SK-N-SH (cell line): ENCODE data around the gene LRRK2. TPM values are rescaled to one million over a fixed set of nuclear protein-coding genes. Genes with fewer than 3 reads are reported as not detected.

ENCODE experiments used
- CTCF ChIA-PET: fragments of 300-600, 350-600 bp; formaldehyde crosslinking; extraction: SDS; loops from one replicate; lab custom pipeline; 2021; lab: Yijun Ruan, JAX
- POLR2A ChIA-PET: fragments of 350-600 bp; sonication (Branson Sonifier 250); formaldehyde crosslinking; extraction: SDS; loops from one replicate; lab custom pipeline; 2020; ENCODE audit warnings: antibody characterized with exemption, inconsistent platforms; lab: Yijun Ruan, JAX
- DNase-seq: peaks from one replicate; pipeline ENCODE4 v3.0.0; 2012
- H2AFZ ChIP-seq: fragments of 200-600 bp; sonication (generic); 2 replicates; pipeline ENCODE4 v1.8.1; 2016; ENCODE audit warnings: antibody characterized with exemption, mild to moderate bottlenecking, low read depth
- H3F3A ChIP-seq: fragments of 200-600 bp; sonication (generic); replicated peaks from 2 replicates; pipeline ENCODE3; 2016; ENCODE audit warnings: antibody characterized with exemption, mild to moderate bottlenecking; ENCODE audit not compliant: insufficient read depth
- H3K27ac ChIP-seq, 2 experiments: fragments of 200-500 bp in 1 of 2; fragments of 200-600 bp in 1 of 2; sonication (Bioruptor generic) in 1 of 2; sonication (generic), shearing (Covaris generic) in 1 of 2; 2 replicates each; pipeline versions ENCODE4 v1.5.1 to v1.6.1; 2014 to 2016; ENCODE audit warnings: low read depth in 2 of 2, inconsistent platforms in 1 of 2, low read length in 1 of 2, mild to moderate bottlenecking in 1 of 2, mixed read lengths in 1 of 2
- H3K27me3 ChIP-seq: fragments of 200-600 bp; sonication (generic), shearing (Covaris generic); 2 replicates; pipeline ENCODE4 v1.6.1; 2016; ENCODE audit warnings: mixed run types; ENCODE audit not compliant: insufficient read depth
- H3K36me3 ChIP-seq, 2 experiments: fragments of 200-500 bp in 1 of 2; fragments of 200-600 bp in 1 of 2; sonication (Bioruptor generic) in 1 of 2; sonication (generic) in 1 of 2; replicated peaks in 1 of 2; 2 replicates each; pipeline versions ENCODE3 to v1.5.1; 2014 to 2016; ENCODE audit warnings: low read length in 1 of 2, mild to moderate bottlenecking in 1 of 2; ENCODE audit not compliant: insufficient read depth in 2 of 2, control insufficient read depth in 1 of 2
- H3K4me1 ChIP-seq, 2 experiments: fragments of 200-500 bp in 1 of 2; fragments of 200-600 bp in 1 of 2; sonication (Bioruptor generic) in 1 of 2; sonication (generic), shearing (Covaris generic) in 1 of 2; 2 replicates each; pipeline versions ENCODE4 v1.5.1 to v1.6.1; 2014 to 2016; ENCODE audit warnings: low read depth in 1 of 2, low read length in 1 of 2, mixed run types in 1 of 2; ENCODE audit not compliant: insufficient read depth in 2 of 2, control insufficient read depth in 1 of 2
- H3K4me2 ChIP-seq: fragments of 200-600 bp; sonication (generic), shearing (Covaris generic); 2 replicates; pipeline ENCODE4 v1.6.1; 2017; ENCODE audit warnings: mixed run types
- H3K4me3 ChIP-seq, 2 experiments: fragments of 200-500 bp in 1 of 2; fragments of 200-600 bp in 1 of 2; sonication (Bioruptor generic) in 1 of 2; sonication (generic), shearing (Covaris generic) in 1 of 2; 2 replicates each; pipeline versions ENCODE4 v1.5.1 to v1.8.1; 2014 to 2016; ENCODE audit warnings: low read depth in 2 of 2, inconsistent platforms in 1 of 2, low read length in 1 of 2, mild to moderate bottlenecking in 1 of 2, mixed read lengths in 1 of 2, moderate library complexity in 1 of 2
- H3K79me2 ChIP-seq: fragments of 200-600 bp; sonication (generic); 2 replicates; pipeline ENCODE4 v1.8.1; 2017; ENCODE audit warnings: mild to moderate bottlenecking; ENCODE audit not compliant: insufficient read depth
- H3K9ac ChIP-seq: fragments of 200-600 bp; sonication (generic); 2 replicates; pipeline ENCODE4 v1.6.1; 2017; ENCODE audit warnings: mixed run types
- H3K9me2 ChIP-seq: fragments of 200-600 bp; sonication (generic); 2 replicates; pipeline ENCODE4 v1.6.1; 2017; ENCODE audit warnings: mixed run types
- H3K9me3 ChIP-seq: fragments of 200-600 bp; sonication (generic); 2 replicates; pipeline ENCODE4 v1.6.1; 2017; ENCODE audit warnings: mixed run types, mild to moderate bottlenecking, moderate library complexity
- H4K20me1 ChIP-seq: fragments of 200-600 bp; sonication (generic); 2 replicates; pipeline ENCODE4 v1.6.1; 2017; ENCODE audit warnings: mild to moderate bottlenecking, mixed run types; ENCODE audit not compliant: insufficient read depth
- CHD2 ChIP-seq: fragments of 150-350 bp; IDR thresholded peaks from 2 replicates; pipeline ENCODE4 v1.6.1; 2018; ENCODE audit warnings: low read length; ENCODE audit not compliant: partially characterized antibody
- FOSL2 ChIP-seq: IDR thresholded peaks from 2 replicates; pipeline ENCODE4 v1.4.0; 2012; ENCODE audit warnings: low read depth, mild to moderate bottlenecking, moderate library complexity, borderline replicate concordance
- FOXM1 ChIP-seq: IDR thresholded peaks from 2 replicates; pipeline ENCODE4 v1.4.0; 2012; ENCODE audit warnings: low read depth, mild to moderate bottlenecking
- GABPA ChIP-seq: IDR thresholded peaks from 2 replicates; pipeline ENCODE4 v1.4.0; 2012; ENCODE audit warnings: low read depth, mild to moderate bottlenecking
- GATA2 ChIP-seq: sonication (generic); formaldehyde crosslinking; IDR thresholded peaks from 2 replicates; pipeline ENCODE4 v1.5.0; 2020; ENCODE audit warnings: mild to moderate bottlenecking, missing genetic modification reagents
- IRF3 ChIP-seq: fragments of 150-350 bp; IDR thresholded peaks from 2 replicates; pipeline ENCODE4 v1.6.1; 2016; ENCODE audit warnings: mild to moderate bottlenecking, low read depth, low read length
- JUND ChIP-seq: IDR thresholded peaks from 2 replicates; pipeline ENCODE4 v1.4.0; 2012
- MEF2A ChIP-seq: IDR thresholded peaks from 2 replicates; pipeline ENCODE4 v1.4.0; 2012; ENCODE audit warnings: low read depth, borderline replicate concordance
- NFIC ChIP-seq: IDR thresholded peaks from 2 replicates; pipeline ENCODE4 v1.4.0; 2012; ENCODE audit warnings: borderline replicate concordance
- NRF1 ChIP-seq: IDR thresholded peaks from 2 replicates; pipeline ENCODE4 v1.6.1; 2012; ENCODE audit warnings: low read depth, mild to moderate bottlenecking, low read length
- PBX3 ChIP-seq: IDR thresholded peaks from 2 replicates; pipeline ENCODE4; 2012
- REST ChIP-seq: IDR thresholded peaks from 2 replicates; pipeline ENCODE4 v1.6.1; 2012; ENCODE audit warnings: mild to moderate bottlenecking, low read depth, low read length, moderate library complexity
- RFX5 ChIP-seq: IDR thresholded peaks from 2 replicates; pipeline ENCODE4 v1.6.1; 2012; ENCODE audit warnings: mild to moderate bottlenecking, improper control_type of control experiment, low read length
- RXRA ChIP-seq: IDR thresholded peaks from 2 replicates; pipeline ENCODE4 v1.4.0; 2012; ENCODE audit warnings: low read depth, mild to moderate bottlenecking, borderline replicate concordance
- TCF12 ChIP-seq: IDR thresholded peaks from 2 replicates; pipeline ENCODE4 v1.4.0; 2012
- TEAD4 ChIP-seq: IDR thresholded peaks from 2 replicates; pipeline ENCODE4 v1.4.0; 2012; ENCODE audit warnings: mild to moderate bottlenecking, borderline replicate concordance; ENCODE audit not compliant: insufficient read depth
- USF1 ChIP-seq: IDR thresholded peaks from 2 replicates; pipeline ENCODE4 v1.4.0; 2012; ENCODE audit warnings: low read depth, borderline replicate concordance
- YY1 ChIP-seq: IDR thresholded peaks from 2 replicates; pipeline ENCODE4 v1.4.0; 2012; ENCODE audit warnings: low read depth, mild to moderate bottlenecking
- WGBS: methylation state at CpG from one replicate; pipeline ENCODE4 v1.1.6; 2017; ENCODE audit warnings: low lambda C conversion rate; 5-methylcytosine and 5-hydroxymethylcytosine counted together
- polyA plus RNA-seq, 3 experiments: library from polyadenylated mRNA; depleted of rRNA; stranded (reverse); fragments of >200 nt; gene quantifications; 2 replicates each; pipeline ENCODE4 v1.2.3, GENCODE V29; 2012

LRRK2 gene
- polyA plus RNA-seq, 1 of the 3 experiments (the other 2 are of a cell fraction): 0.08 TPM

- Histone ChIP-seq H3K36me3 (no peaks in the 10 kb centered on the region), H3K9me2 (no peaks in the 10 kb centered on the region), H3K4me3 (no peak overlapping the region), H2AFZ (no peak overlapping the region), H3K9me3 (no peaks in the 10 kb centered on the region), H3K4me1 (no peaks in the 10 kb centered on the region), H3K27me3 (no peaks in the 10 kb centered on the region), H3K27ac (no peak overlapping the region), H4K20me1 (no peaks in the 10 kb centered on the region), H3K79me2 (no peaks in the 10 kb centered on the region), H3F3A (no peaks in the 10 kb centered on the region), H3K9ac (no peak overlapping the region), H3K4me2 (no peak overlapping the region)
- CTCF ChIA-PET: no interaction called here
- POLR2A ChIA-PET: no interaction called here
- no peak for DNase-seq
- TF ChIP-seq FOXM1 (no peak), FOSL2 (no peak), MEF2A (no peak), GATA2 (no peak), RXRA (no peak), YY1 (no peak), GABPA (no peak), IRF3 (no peak), JUND (no peak)
Observed at GRCh38 chr12:40393026-40393425, 168.2 kb downstream of the LRRK2 start.

- no peaks in the 10 kb centered on the region for H4K20me1 ChIP-seq
- WGBS: 16% methylated on average over 3 of the region's 3 CpGs
- H3K4me2 ChIP-seq: no peak overlapping the region
- H3K27me3 ChIP-seq: no peaks in the 10 kb centered on the region
- H3K27ac ChIP-seq: no peak overlapping the region
- ChIA-PET CTCF (no interaction called here), POLR2A (no interaction called here)
- H3K36me3 ChIP-seq: no peaks in the 10 kb centered on the region
- H3K4me1 ChIP-seq: no peaks in the 10 kb centered on the region
- no peak for DNase-seq
- H3F3A ChIP-seq: no peaks in the 10 kb centered on the region
- no peak overlapping the region for H3K4me3 ChIP-seq
- TF ChIP-seq NFIC (no peak), USF1 (no peak), RFX5 (no peak), TEAD4 (no peak), REST (no peak), NRF1 (no peak), TCF12 (no peak), PBX3 (no peak), CHD2 (no peak)
- no peaks in the 10 kb centered on the region for H3K9me2 ChIP-seq
- no peak overlapping the region for H3K9ac ChIP-seq
- no peaks in the 10 kb centered on the region for H3K79me2 ChIP-seq
- H2AFZ ChIP-seq: no peak overlapping the region
- no peaks in the 10 kb centered on the region for H3K9me3 ChIP-seq
Observed at GRCh38 chr12:40399656-40400055, 174.9 kb downstream of the LRRK2 start.
